Endodermal cell (in vitro differentiated cells): ENCODE results near the gene GPR89B. TPM values are rescaled to one million over a fixed set of nuclear protein-coding genes. Genes with fewer than 3 reads are reported as not detected.
"Not testable (repeated sequence)": the region's sequence is repeated elsewhere in the genome, so short reads cannot be mapped to it uniquely, and the experiment has no call there.

Source experiments
- DNase-seq: peaks from one replicate; pipeline ENCODE4 v3.0.0-alpha.2; 2017
- H3K27ac ChIP-seq: 2 replicates; pipeline ENCODE4 v1.5.1; 2013; ENCODE audit warnings: mild to moderate bottlenecking, low read depth, low read length, moderate library complexity
- H3K27me3 ChIP-seq: 2 replicates; pipeline ENCODE4 v1.6.1; 2013; ENCODE audit warnings: mild to moderate bottlenecking, low read length, moderate library complexity; ENCODE audit not compliant: insufficient read depth, control insufficient read depth, poor library complexity, severe bottlenecking
- H3K36me3 ChIP-seq: 2 replicates; pipeline ENCODE4 v1.7.0; 2013; ENCODE audit warnings: mild to moderate bottlenecking, low read length, moderate library complexity; ENCODE audit not compliant: control insufficient read depth, insufficient read depth
- H3K4me1 ChIP-seq: one replicate; pipeline ENCODE4 v1.7.0; 2013; ENCODE audit warnings: low read length; ENCODE audit not compliant: control insufficient read depth, insufficient read depth
- H3K4me3 ChIP-seq: 2 replicates; pipeline ENCODE4 v1.5.1; 2013; ENCODE audit warnings: mild to moderate bottlenecking, low read length, moderate library complexity
- H3K9ac ChIP-seq: 2 replicates; pipeline ENCODE4 v1.6.1; 2013; ENCODE audit warnings: mild to moderate bottlenecking, low read length, moderate library complexity; ENCODE audit not compliant: poor library complexity, severe bottlenecking; ENCODE audit errors: extremely low read depth
- H3K9me3 ChIP-seq: 2 replicates; pipeline ENCODE4 v1.6.1; 2013; ENCODE audit warnings: mild to moderate bottlenecking, low read length, moderate library complexity; ENCODE audit not compliant: control insufficient read depth
- H3K27ac Mint-ChIP-seq: 2 replicates; pipeline ENCODE4 v1.8.0; 2020; ENCODE audit warnings: mixed read lengths
- H3K27me3 Mint-ChIP-seq: 2 replicates; pipeline ENCODE4 v1.8.0; 2021; ENCODE audit warnings: mild to moderate bottlenecking, mixed read lengths; ENCODE audit not compliant: insufficient read depth
- H3K36me3 Mint-ChIP-seq: 2 replicates; pipeline ENCODE4 v1.8.0; 2020; ENCODE audit warnings: low read depth, mixed read lengths
- H3K4me1 Mint-ChIP-seq: 2 replicates; pipeline ENCODE4 v1.8.0; 2020; ENCODE audit warnings: mixed read lengths
- H3K4me3 Mint-ChIP-seq: 2 replicates; pipeline ENCODE4 v1.8.0; 2020; ENCODE audit warnings: mild to moderate bottlenecking, moderate library complexity, mixed read lengths
- H3K9me3 Mint-ChIP-seq: 2 replicates; pipeline ENCODE4 v1.8.0; 2020; ENCODE audit warnings: mild to moderate bottlenecking, mixed read lengths
- WGBS, 2 experiments: methylation state at CpG; one replicate each; pipeline versions ENCODE4 v1.1.5 to v1.1.7; 2013; ENCODE audit warnings: missing lambda C conversion rate in 2 of 2, mixed read lengths in 1 of 2; ENCODE audit not compliant: insufficient coverage in 1 of 2, insufficient read length in 1 of 2; 5-methylcytosine and 5-hydroxymethylcytosine counted together
- total RNA-seq, 2 donors: library from RNA; stranded (reverse); fragmentation: NEBNext Ultra II Directional in 1 of 2; extraction: Animal tissue kit (Norgen Biotek cat#: 25700) in 1 of 2; gene quantifications; 2 replicates in 1 of 2; 3 replicates in 1 of 2; pipeline ENCODE4 v1.2.1, GENCODE V29; 2021
- TF ChIP-seq, protein P1 (sequence below): fragments of 200-600 bp; sonication (generic); conservative IDR thresholded peaks from 2 replicates; pipeline ENCODE4 v1.5.0; 2021; ENCODE audit warnings: antibody characterized with exemption, mild to moderate bottlenecking

Gene GPR89B
- total RNA-seq, 2 donors from 2014 or later = 22.7 to 26.6 TPM

DNA sequence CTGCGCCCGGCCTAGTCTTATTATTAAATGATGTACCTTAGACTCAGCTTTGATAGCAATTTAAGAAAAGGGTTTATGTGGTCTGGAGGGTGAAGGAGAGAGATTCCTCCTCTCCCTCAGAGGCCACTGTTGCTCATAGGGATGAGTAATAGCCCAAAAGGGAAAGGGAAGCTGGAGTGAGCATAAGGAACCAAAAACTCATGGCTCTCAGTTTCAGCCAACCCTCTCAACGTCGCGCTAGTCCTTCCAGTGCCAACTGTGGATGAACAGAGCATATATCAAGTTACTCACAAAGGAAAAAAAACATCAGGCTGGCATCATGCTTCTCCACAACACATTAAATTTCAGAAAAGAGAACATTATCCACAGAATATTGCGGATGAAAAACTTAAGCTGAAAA, 8.3 kb upstream of the GPR89B start:
- H3K4me1 Mint-ChIP-seq = peaks cover 9% of the 10 kb centered on the region

DNA sequence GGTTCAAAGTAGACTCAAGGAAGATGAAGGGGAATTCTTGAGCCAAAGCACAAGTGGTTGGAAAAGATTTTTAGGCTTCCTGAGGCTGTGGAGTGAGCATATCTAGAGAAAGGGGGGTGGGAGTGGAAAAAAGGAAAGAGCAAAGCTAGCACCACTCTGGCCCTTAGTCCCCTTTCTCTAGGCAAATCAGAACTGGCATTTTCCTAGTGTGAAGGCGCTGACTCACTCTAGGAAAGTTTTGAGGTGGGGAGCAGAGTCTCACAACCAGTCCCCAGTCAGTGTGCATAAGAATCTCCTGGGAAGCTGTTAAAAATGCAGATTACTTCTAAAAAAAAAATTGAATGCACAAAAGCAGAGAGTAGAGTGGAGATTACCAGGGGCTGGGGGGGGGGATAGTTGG, 3.4 kb upstream of the GPR89B start:
- no peak for DNase-seq
- Mint-ChIP-seq H3K27ac (peak overlapping the region; percentile 53), H3K4me3 (no peak overlapping the region), H3K36me3 (no peaks in the 10 kb centered on the region), H3K4me1 (peaks cover 13% of the 10 kb centered on the region), H3K9me3 (no peaks in the 10 kb centered on the region), H3K27me3 (no peaks in the 10 kb centered on the region)
- no peaks in the 10 kb centered on the region for H3K4me1 ChIP-seq
- H3K27ac ChIP-seq = no peak overlapping the region
- H3K27me3 ChIP-seq = no peaks in the 10 kb centered on the region
- no peaks in the 10 kb centered on the region for H3K36me3 ChIP-seq
- WGBS, 2 experiments = 75% methylated on average over 1 of the region's 1 CpG; no CpG with 5 or more reads in 1 of the 2 experiments
- no peak overlapping the region for H3K4me3 ChIP-seq
- H3K9ac ChIP-seq = no peak overlapping the region
- TF ChIP-seq, protein P1, sequence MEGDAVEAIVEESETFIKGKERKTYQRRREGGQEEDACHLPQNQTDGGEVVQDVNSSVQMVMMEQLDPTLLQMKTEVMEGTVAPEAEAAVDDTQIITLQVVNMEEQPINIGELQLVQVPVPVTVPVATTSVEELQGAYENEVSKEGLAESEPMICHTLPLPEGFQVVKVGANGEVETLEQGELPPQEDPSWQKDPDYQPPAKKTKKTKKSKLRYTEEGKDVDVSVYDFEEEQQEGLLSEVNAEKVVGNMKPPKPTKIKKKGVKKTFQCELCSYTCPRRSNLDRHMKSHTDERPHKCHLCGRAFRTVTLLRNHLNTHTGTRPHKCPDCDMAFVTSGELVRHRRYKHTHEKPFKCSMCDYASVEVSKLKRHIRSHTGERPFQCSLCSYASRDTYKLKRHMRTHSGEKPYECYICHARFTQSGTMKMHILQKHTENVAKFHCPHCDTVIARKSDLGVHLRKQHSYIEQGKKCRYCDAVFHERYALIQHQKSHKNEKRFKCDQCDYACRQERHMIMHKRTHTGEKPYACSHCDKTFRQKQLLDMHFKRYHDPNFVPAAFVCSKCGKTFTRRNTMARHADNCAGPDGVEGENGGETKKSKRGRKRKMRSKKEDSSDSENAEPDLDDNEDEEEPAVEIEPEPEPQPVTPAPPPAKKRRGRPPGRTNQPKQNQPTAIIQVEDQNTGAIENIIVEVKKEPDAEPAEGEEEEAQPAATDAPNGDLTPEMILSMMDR = no peak
- H3K9me3 ChIP-seq = no peaks in the 10 kb centered on the region

More for the DNA sequence above, 8.3 kb upstream of the GPR89B start:
- no peak for DNase-seq
- H3K9ac ChIP-seq = no peak overlapping the region
- H3K27me3 ChIP-seq = no peaks in the 10 kb centered on the region
- Mint-ChIP-seq H3K4me3 (no peak overlapping the region), H3K36me3 (no peaks in the 10 kb centered on the region), H3K27me3 (peaks cover 2% of the 10 kb centered on the region), H3K9me3 (no peaks in the 10 kb centered on the region), H3K27ac (no peak overlapping the region)
- 83 to 96% methylated on average over 4 to 6 of the region's 6 CpGs for WGBS, 2 experiments
- H3K36me3 ChIP-seq = no peaks in the 10 kb centered on the region
- no peaks in the 10 kb centered on the region for H3K4me1 ChIP-seq
- H3K9me3 ChIP-seq = no peaks in the 10 kb centered on the region
- H3K27ac ChIP-seq = no peak overlapping the region
- TF ChIP-seq, protein P1 = no peak
- H3K4me3 ChIP-seq = no peak overlapping the region

DNA sequence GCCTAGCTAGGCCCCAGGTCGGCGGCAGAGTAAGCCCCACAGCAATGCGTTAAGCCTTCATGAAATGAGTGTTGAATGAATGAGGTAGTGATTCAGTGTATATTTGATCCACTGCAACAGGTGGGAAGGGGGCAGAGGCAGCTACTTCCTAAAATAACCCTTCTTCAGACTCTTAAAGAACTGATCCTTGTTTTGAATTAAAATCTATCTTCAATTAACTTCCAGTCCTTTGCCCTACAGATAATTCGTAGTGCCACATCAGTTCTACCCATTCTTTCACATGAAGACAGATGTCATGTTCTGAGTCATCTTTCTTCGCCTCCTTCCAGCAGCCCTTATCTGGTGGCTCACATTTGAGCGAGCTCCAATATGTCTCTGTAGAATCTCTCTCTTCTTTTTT, 1.0 kb upstream of the GPR89B start:
- H3K9me3 Mint-ChIP-seq, H3K27me3 ChIP-seq, H3K27ac Mint-ChIP-seq, DNase-seq, H3K4me1 ChIP-seq, H3K4me3 Mint-ChIP-seq, H3K27ac ChIP-seq, H3K9ac ChIP-seq, H3K36me3 Mint-ChIP-seq, H3K36me3 ChIP-seq, H3K4me3 ChIP-seq, H3K27me3 Mint-ChIP-seq, H3K9me3 ChIP-seq: not testable (repeated sequence)
- peaks cover 23% of the 10 kb centered on the region for H3K4me1 Mint-ChIP-seq
- WGBS, 2 experiments = 91 to 100% methylated on average over 1 to 2 of the region's 6 CpGs

DNA sequence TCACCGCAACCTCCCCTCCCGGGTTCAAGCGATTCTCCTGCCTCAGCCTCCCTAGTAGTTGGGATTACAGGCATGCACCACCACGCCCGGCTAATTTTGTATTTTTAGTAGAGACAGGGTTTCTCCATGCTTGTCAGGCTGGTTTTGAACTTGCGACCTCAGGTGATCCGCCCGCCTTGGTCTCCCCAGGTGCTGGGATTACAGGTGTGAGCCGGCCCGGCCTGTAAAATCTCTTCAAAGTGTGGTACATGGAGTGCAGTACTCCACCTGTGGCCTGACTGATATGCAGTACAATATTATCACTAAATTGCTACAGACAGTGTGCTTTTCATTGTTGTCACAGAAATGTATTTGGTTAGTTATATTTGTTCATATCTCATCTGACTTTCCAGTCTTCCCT, 531 bp upstream of the GPR89B start:
- H3K27ac ChIP-seq, H3K9me3 ChIP-seq, H3K27me3 ChIP-seq, H3K4me1 ChIP-seq, H3K36me3 Mint-ChIP-seq, H3K9me3 Mint-ChIP-seq, H3K27me3 Mint-ChIP-seq, H3K4me3 ChIP-seq, H3K27ac Mint-ChIP-seq, DNase-seq, H3K9ac ChIP-seq, H3K4me3 Mint-ChIP-seq, H3K36me3 ChIP-seq: not testable (repeated sequence)
- peaks cover 27% of the 10 kb centered on the region for H3K4me1 Mint-ChIP-seq
- 87% methylated on average over 3 of the region's 10 CpGs; no CpG with 5 or more reads in 1 of the 2 experiments for WGBS, 2 experiments

DNA sequence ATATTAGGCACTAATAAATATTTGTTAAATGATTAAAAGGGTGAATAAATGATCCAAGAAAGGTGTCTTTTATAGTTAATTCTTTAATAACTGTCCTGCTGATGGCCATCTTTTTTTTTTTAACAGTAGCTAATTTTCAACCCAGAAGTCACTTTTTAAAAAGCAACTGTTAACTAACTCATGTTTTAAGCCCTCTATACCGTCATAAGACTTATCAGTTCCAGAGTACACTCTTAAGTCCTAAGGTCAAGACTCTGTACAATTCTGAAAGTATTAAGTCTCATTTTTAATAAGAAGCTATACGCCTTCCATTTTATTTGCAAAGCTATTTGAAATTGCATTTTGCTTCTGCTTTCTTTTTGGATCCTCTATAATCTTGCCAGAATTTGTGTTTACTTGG, 2.9 kb downstream of the GPR89B start:
- not testable (repeated sequence) for H3K9ac ChIP-seq, H3K27ac ChIP-seq, H3K27ac Mint-ChIP-seq, H3K27me3 Mint-ChIP-seq, H3K4me3 Mint-ChIP-seq, H3K36me3 Mint-ChIP-seq, H3K4me3 ChIP-seq, H3K9me3 Mint-ChIP-seq, H3K36me3 ChIP-seq, H3K4me1 ChIP-seq, H3K27me3 ChIP-seq, H3K9me3 ChIP-seq, DNase-seq
- H3K4me1 Mint-ChIP-seq = peaks cover 20% of the 10 kb centered on the region
- 100% methylated on average over 1 of the region's 2 CpGs for WGBS, 2 experiments

DNA sequence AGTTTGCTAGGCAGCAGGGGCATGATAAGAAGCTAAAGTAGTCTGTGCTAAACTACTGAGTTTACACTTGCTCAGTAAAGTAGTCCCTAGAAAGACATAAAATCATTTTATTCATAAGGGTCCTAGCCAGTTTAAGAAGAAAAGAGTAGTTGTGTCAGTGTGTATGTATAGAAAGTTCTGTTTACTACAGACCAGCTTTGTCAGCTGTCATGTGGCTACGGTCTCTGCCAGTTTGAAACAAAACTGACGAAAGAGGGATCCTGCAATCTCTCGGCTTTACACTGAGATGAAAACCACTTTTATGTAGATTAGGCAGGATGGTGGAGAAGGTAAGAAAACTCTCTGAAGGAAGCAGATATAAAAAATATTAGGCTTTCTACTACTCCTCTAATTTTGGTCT, 7.1 kb downstream of the GPR89B start:
- H3K4me1 ChIP-seq, H3K27me3 Mint-ChIP-seq, H3K9me3 Mint-ChIP-seq, H3K36me3 ChIP-seq, H3K27me3 ChIP-seq, H3K27ac Mint-ChIP-seq, H3K9ac ChIP-seq, H3K9me3 ChIP-seq, H3K27ac ChIP-seq, DNase-seq, H3K4me3 Mint-ChIP-seq, H3K4me3 ChIP-seq: not testable (repeated sequence)
- WGBS, 2 experiments = 95% methylated on average over 3 of the region's 3 CpGs; no CpG with 5 or more reads in 1 of the 2 experiments
- H3K4me1 Mint-ChIP-seq = peaks cover 16% of the 10 kb centered on the region
- peaks cover 11% of the 10 kb centered on the region for H3K36me3 Mint-ChIP-seq
